SK-N-DZ (cell line): ENCODE results near the gene TGM1.

Experiments
- DNase-seq: peaks from one replicate; pipeline ENCODE4 v3.0.0-alpha.2; 2015; ENCODE audit warnings: low spot score

The TGM1 gene

DNA sequence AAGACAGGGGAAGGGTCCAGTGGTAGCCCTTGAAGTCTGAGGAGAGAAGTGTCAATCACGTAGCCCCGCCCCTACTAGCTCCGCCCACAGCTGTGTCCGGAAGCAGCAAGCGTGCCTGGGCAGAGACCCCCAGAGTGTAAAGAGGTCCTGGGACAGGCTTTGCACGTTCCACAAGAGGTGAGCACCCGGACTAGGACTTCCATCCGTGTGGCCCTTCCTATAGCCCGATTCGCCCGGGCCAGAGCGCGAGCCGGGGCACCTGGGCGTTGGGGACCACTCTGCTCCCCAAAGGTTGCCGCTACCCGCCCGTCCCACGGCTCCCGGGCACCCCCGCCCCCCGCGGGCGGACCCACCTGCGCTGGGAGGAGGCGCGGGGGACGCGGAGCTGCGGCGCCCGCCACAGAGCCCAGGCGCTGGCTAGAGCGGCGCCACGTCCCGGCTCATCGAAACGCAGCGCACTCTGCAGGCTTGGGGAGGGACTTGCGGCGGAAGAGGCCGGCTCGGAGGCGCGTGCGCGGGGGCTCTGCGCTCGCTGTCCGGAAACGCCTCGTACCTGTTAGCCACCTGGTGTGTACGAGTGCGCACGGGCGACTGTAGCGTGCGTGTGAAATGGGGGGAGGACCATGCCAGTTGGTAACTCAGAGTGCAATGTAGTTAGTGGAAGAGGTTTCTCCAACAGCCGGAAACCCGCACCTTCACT is 8.3 kb upstream of the TGM1 start, which contains the start of gene RABGGTA:
RABGGTA (minus strand) TSS at position 464 of the 700 bp plus-strand sequence. CDS start 482 bp downstream, outside the sequence.
- DNase-seq, result peak; percentile 94

DNA sequence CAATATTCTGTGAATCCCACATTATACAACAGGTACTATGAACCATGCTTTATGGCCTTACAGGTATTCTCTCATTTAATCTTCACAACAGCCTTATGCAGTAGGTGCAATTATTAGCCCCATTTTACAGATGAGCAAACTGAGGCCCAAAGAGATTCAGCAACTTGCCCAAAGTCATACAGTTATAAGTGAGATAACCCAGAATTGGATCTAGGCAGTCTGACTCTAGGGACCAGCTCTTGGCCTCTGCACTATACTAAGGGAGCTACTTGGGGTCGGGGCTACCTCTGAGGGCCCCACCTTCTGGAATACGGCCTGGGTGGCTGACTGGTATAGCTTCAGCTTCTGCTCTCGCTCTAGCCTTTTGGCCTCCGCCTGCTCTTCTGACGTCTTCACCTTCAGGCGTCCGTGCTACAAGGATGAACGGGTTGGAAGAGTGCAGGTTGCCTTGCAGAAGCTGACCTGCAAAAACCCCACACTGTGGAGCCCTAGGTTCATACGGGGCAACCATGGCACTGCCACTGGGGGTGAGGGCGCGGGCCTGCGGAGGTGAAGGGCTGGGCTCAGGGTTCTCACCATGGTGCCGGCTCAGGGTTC is 7.7 kb upstream of the TGM1 start:
- DNase-seq, result no peak

DNA sequence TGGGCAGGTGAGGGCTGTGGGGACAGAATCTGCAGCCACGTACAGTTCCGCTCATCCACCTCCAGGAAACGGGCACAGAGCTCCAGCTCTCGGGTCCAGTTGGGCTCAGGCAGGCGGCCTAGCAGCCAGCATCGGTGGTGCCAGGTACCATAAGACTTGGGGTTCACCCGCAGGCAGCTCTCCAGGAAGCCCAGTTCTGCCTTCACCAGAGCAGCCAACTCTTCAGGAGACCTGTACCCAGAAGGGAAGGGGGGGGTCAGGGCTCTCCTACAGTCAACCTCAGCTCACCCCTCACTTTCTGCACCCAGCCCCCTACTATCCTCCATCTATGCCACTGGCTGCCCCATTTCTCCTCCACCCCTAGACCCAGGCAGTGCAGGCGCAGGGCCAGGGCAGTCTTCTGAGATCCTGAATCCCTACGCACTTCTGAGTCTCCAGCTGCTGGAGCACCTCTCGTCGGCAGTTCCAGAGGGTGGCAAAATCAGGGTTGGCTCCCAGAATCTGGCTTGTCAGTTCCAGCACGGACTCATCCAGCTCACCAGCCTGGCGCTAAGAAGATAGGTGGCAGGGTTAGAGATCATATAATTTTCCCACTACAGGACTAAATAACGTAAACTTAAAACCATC is 7.0 kb upstream of the TGM1 start:
- no peak for DNase-seq

DNA sequence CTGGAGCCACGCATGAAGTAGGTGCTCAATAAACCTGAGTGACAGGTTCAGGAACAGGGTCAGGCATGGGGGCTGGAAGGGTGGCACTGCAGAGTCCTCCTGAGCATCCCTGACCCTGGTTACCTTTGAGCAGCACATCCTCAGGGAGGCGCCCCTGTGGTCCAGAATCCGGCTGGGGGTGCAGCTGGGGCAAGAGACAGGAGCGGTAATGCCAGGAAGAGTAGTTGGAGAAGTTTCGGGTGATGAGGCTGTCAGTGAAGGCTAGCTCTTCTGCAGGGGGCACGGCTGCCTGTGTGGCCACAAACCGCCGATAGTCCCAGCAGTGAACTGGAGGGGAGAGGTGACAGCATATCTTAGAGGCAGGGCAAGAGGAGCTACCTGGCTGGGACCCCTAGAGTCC is 6.4 kb upstream of the TGM1 start:
- no peak for DNase-seq

DNA sequence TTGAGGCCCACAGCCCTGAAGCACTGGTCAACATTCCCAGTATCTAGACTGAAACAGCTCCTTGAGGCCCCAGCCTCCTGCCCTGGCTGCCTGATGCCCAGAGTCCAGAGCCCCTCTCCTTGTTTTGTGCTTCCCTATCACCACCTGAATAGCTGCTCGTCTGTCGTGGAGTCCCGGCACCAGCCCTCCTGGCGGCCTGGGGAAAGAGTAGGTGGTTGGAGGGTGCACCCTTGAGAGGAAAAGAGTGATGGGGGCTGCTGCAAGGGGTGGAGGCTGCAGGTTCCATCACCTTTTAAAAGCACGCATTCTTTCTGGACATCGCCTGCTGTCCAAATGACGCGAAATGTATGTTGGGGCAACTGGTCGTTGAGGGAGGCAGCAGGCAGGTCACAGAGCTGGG is 5.2 kb upstream of the TGM1 start:
- no peak for DNase-seq

DNA sequence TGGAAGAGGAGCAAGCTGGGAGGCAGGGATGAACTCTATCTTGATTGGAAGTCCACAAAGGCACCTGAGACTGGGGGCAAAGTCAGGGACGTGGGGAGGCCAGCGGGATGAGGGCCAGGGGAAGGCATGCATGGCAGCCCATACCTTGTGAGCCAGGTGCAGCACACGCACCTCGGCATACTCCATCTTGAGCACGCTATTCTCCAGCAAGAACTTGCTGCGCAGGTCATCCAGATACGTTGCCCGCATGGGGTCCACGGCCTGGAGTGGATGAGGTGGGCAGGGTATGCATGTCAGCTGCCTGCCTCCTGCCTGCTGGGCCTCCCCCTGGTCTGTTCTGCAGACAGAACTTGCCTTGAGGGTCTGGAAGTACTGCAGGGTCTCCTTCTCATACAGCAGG is 4.5 kb upstream of the TGM1 start:
- no peak for DNase-seq

DNA sequence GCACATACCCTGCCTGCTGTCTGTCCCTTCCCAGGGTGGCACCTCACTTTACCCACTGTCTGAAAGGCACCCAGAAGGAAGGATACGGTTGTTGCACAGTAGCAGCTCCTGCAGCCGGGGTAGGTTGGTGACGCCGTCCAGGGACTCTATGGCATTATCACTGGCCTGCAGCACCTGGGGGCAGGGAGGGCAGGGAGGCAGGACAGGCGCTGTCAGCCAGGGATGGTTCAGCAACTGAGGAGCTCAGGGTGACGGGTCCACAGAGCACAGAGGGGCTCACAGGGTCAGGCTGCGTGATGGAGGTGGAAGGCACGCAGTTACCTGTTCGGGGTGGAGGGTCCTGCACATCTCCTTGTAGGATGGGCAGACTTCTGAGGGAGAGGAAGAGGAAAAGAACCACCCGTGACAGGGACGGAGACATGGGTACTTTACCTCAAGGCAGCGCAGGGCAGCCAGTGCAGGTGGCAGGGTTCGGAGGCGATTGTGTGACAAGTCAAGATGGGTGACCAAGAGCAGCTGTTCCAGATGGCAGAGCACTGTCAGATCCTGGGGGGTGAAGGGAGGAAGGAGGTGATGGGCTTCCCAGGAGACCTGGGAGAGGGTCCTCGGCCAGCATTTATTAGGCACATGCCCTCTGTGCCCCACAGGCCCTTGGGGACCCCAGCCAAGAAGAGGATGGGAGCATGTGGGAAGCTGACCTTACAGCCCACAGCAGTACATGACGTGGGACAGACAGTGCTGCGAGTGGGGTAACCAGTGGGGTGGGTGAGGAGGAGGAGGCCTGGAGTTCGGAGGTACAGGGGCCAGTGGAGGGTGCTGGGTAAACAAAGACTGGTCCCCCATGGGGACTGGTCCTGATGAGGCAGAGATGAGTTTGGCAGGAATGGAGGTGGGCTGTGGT is 3.6 kb upstream of the TGM1 start:
- no peak for DNase-seq

DNA sequence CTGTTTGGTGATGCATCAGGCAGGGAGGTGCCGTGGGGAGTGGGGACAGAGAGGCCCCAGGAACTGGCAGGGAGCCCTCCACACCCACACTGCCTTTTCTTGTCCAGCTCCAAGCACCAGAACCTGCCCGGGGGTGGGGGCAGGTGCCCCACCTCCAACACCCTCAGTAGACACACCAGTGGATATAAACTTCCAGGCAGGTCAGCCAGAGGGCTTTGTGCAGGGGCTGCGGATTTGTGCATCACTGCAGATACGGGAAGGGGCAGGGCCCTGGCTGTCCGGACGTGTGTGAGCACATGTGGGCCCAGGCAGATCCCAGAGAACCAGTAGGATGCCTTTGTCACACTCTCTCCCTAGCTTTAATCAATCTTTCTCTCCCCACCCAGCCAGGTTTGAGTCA is 1.3 kb upstream of the TGM1 start:
- no peak for DNase-seq

DNA sequence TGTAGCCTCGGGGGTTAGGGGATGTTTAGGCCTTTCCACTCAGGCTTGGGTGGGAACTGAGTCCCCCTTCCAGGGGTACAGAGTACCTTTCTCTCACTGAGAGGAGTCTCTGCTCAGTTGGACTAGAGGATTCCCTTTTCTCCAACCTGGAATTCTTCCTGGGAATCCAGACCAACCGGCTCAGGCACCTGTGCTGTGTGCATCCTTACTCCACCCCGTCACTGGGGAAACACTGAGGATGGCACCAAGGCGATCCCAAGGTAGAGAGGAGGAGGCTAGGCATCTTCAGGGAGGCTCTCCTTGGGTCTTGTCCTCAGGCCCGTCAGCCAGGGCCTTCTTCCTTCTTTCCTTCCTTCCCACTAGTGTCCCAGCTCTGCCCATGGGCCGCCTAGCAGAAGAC is 871 bp upstream of the TGM1 start:
- no peak for DNase-seq

DNA sequence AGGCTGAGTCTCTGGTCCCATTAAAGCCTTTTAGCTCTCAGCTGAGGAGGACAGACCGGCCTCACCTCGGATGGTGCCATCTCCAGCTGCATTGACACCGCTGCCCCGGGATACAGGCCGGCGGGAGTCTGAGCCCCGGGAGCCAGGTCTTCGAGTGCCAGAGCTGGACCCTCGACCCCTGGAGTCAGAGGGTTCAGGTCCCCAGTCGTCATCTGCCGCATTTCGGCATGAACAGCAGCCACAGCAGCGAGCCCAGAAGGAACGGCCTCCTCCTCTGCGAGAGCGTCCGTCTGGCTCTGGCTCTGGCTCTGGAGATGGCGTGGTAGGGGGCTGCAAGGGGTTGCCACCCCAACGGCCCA is 1.0 kb downstream of the TGM1 start:
- DNase-seq, result no peak

DNA sequence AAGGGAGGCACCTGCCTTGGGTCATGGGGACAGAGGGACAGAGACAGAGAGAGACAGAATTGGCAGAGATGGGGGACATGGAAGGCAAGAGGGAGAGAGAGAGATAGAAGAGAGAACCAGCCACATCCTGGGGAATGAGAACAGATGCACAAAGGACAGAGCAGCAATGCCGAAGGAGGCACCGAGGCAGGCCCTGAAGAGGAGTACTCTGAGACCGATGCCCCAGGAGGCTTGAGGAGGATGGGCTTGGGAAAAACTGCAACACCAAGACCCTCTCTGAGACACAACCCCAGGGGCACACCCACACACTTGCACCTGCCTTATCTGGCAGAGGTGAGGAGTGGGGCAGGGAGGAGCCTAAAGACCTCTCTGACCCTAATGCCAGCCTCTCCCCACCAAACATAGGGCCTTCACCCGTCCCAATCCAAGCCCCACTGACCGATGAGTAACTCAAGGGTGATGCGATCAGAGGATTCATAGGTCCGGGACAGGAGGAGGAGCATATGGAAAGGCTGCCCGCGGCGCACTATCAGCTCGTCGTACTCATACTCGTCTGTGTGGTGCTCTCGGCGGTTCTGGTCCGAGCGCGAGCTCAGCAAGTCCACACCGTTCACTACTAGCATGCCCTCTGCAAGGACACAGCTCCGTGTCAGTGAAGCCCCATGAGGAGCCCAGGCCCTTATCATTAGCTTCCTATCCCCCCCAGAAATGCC is 1.6 kb downstream of the TGM1 start:
- DNase-seq, result no peak

DNA sequence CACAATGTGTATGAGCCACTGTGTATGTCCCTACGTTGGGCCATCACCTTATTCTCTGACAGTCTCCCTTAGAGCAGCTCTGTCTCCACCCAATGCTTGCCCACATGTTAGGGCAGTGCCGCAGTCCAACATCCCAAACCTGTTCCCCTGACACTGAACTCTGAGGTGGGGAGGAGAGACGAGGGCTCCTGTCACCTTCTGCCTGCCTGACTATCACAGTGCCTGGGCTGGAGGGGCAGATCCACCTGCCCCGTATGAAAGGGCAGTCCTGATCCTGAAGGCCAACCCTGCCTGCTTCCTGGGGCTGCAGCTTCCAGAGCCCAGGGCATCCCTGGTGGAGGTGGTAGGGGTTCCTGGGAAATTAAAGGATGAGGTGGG is 2.2 kb downstream of the TGM1 start:
- DNase-seq, result no peak

DNA sequence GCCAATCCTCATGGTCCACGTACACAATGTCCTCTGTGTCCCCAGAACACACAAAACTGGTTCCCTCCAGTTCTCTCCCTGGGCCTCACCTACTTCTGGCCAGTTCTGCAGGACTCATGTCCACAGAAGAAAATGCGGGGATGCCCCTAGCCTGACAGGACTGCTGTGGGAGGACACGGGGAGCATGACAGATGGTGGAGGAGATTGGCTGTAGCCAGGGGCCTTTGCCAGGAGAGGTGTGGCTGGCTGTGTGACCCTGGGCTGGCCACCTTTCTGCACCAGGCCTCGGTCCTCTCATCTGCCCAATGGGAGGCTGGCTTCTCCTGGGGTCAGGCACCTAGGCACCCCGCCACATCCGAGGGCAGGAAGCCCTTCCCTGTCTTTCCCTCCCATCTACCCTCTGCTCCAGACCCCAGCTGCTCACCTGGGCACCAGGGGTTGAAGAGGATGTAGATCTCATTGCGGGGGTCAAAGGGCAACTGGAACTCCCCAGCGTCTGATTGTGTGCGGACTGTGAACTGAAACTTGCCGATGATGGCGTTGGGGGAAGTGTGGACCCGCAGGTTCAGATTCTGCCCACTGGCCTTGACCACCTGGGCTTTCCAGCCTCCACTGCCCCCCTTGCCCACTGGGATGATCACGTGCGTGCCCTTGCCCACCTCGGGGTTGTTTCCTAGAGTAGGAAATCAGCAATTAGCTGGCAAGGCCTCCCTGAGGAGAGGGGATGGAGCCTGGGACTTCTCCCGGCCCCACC is 2.8 kb downstream of the TGM1 start:
- no peak for DNase-seq

DNA sequence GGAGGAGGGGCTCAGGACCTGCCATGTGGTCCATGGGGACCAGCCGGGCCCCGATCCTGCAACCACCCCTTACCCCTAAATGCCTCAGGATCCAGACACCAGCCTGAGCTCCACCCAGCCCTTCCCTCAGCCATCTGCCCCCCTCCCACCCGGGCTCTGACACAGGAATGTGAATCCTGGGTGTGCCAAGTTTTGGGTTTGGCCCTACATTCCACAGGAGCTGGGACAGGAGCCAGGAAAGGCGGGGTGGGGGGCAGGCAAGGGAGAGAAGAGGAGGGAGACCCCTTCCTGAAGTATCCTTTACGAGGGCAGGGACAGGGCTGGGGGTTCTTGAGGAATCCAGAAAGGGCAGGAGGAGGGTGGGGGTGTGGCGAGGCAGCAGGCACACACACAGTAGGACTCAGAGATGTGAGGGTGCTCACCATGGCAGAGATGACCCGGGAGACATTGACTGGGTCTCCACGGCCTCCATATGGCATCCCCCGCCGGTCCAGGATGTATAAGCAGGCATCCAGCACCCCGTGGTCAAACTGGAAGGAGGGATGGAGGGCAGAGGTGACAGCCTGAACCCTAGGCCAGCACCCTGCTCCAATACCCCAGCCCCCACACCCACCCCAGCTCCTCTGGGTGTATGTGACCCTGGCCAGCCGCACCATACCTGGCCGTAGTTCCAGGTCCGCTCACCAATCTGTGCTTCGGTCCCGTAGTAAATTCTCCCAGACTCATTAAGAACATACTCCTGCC is 3.5 kb downstream of the TGM1 start:
- DNase-seq, result no peak

DNA sequence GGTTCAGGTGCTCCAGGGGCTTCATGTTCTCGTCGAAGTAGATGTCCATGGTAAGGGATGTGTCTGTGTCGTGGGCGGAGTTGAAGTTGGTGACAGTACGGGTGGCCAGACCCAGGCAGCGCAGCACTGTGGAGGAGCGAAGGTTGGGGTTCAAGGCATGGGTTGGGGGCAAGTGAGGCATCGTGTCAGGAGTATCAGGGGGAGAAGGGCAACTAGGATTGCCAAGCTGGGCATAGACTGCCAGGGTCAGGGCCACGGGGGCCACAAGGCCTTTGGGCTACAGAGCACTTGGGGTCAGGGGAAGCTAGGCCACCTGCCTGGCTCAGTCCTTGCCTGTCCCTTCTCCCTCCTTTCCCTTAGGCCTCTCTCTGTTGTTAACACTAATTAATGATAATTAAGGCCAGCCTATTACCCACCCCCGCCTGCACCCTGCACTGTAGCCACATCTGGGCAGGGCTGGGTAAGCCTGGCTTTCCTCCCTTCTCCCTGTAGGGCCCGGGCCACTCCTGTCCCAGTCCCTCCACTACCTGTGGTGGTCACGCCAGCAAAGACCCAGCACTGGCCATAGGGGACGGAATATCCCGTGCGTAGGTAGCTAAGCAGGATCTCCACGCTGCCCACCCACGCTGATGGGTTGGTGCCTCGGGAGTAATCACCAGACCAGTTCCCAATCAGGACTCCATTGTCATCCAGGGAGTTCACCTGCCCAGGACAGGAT is 4.3 kb downstream of the TGM1 start:
- DNase-seq, result no peak

DNA sequence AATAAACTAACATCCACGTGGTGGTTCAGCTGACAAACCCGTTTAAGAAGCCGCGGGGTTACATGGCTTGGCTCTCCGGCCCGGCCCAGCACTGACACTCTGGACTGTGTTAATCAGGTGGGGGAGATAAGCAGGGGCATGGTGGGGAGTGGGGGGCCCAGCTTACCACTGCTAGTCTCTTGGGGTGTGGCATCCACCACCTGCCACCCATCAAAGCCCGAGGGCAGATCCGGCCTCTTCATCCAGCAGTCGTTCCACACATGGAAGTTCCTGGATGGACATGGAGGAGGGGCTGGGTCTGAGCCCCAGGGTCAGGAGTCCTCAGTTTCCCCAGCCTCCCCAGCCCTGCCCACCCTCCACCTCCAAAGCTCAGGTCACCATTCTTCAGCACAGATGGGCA is 4.9 kb downstream of the TGM1 start:
- DNase-seq, result no peak

DNA sequence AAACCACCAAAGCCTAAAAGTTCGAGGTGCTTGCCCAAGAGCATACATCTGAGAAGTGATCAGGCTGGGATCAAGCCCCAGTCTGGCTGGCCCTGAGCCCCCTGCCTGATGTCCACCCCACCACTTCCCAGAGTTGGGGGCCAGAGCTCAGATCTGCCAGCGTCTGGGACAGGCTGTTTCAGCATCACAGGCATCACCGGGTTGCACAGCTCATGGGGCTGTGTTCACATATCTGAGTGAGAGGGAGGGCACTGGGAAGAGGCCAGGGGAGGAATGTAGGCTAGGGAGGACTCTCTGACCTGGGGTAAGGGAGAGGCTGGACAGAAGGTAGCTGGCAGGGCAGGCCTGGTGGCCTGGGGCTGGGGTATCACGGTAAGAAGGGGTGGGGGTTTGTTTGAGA is 6.0 kb downstream of the TGM1 start:
- no peak for DNase-seq

DNA sequence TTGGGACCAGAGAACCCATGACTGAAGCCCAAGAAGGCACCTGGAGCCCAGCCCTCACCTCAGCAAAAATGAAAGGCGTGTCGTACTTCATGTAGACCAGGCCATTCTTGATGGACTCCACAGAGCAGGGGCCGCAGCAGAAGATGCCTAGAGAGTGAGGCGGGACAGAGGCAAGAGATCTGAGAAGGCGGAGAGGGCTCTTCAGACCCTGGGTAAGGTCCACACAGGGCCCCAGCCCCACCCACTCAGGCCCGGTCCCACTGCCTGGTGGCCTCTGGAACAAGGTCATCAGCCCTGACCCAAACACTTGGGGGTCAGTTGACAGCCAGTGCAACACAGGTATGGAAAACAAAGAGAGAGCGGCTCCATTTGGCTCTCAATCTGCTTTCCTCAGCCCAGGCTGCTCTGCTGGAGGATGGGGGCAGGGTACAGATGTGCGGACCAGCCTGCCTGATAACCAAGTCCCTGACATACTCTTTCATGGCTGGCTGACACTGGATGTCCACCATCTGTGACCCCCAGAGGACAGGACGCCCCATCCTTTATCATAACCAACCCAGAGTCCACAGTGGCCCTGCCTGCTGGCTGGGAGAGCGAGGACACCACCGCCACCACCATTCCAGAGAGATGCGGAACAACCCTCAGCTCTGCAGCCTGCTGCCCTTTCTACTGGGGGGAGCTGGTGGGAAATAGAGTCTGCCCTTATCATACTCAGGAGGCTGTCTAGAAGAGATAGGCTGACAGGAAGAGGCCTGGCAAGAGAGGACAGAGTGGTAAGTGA is 6.9 kb downstream of the TGM1 start:
- no peak for DNase-seq

DNA sequence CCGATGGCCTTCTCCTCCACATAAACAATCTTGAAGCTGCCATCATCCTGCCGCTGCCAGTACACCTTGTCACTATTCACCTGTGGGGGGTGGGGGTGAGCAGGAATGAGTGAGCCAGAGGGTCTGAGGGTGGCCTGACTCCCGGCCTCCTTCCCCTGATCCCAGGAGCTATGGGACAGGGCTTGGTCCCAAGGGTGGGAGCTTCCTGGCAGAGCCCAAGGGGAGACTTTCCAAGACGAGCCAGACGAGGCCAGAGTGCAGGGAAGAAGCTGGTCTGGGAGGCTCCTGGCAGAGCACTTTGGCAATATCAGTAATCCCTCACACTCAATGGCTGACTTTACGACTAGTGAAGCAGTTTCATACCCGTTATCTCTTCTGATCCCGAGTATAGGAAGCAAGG is 7.5 kb downstream of the TGM1 start:
- DNase-seq, result no peak
